AG09309 (cell line): ENCODE data around the gene IFNL2.
"Not testable (repeated sequence)": the region's sequence is repeated elsewhere in the genome, so short reads cannot be mapped to it uniquely, and the experiment has no call there.

ENCODE experiments used
- DNase-seq: peaks from one replicate; pipeline ENCODE4 v3.0.0-alpha.2; 2010; ENCODE audit warnings: low read depth
- H3K4me3 ChIP-seq: 2 replicates; pipeline ENCODE4 v1.5.1; 2011; ENCODE audit warnings: mild to moderate bottlenecking, low read depth, low read length, moderate library complexity; ENCODE audit not compliant: control insufficient read depth
- CTCF ChIP-seq: IDR thresholded peaks from 2 replicates; pipeline ENCODE4 v1.5.1; 2011; ENCODE audit warnings: mild to moderate bottlenecking, low read depth, low read length, inconsistent platforms; ENCODE audit not compliant: insufficient read depth, control insufficient read depth; ENCODE audit errors: missing control alignments

The IFNL2 gene

GRCh38 chr19:39237200-39238184 lies 30.7 kb upstream of the IFNL2 start:
- no peak for DNase-seq
- H3K4me3 ChIP-seq = no peak overlapping the region
- TF ChIP-seq CTCF = no peak

- no peak for TF ChIP-seq CTCF
- no peak for DNase-seq
- no peak overlapping the region for H3K4me3 ChIP-seq
Observed at GRCh38 chr19:39238209-39238608, 30.0 kb upstream of the IFNL2 start.

GRCh38 chr19:39238944-39239343 lies 29.3 kb upstream of the IFNL2 start:
- DNase-seq = no peak
- TF ChIP-seq CTCF = no peak
- H3K4me3 ChIP-seq = no peak overlapping the region

GRCh38 chr19:39240421-39240820 lies 27.8 kb upstream of the IFNL2 start:
- no peak for DNase-seq
- H3K4me3 ChIP-seq = no peak overlapping the region
- TF ChIP-seq CTCF = no peak

- not testable (repeated sequence) for DNase-seq
Observed at GRCh38 chr19:39243741-39244140, 24.5 kb upstream of the IFNL2 start.

GRCh38 chr19:39244410-39245100 lies 23.6 kb upstream of the IFNL2 start, which contains the start of gene IFNL3:
IFNL3 (minus strand) TSS chr19:39245006; CDS start chr19:39244967, 39 bp downstream.
- not testable (repeated sequence) for H3K4me3 ChIP-seq, DNase-seq

More at GRCh38 chr19:39243741-39244140, 24.5 kb upstream of the IFNL2 start:
- not testable (repeated sequence) for H3K4me3 ChIP-seq

- not testable (repeated sequence) for DNase-seq, H3K4me3 ChIP-seq
Observed at GRCh38 chr19:39245166-39245565, 23.0 kb upstream of the IFNL2 start.

- no peak for TF ChIP-seq CTCF
- DNase-seq = no peak
- H3K4me3 ChIP-seq = no peak overlapping the region
Observed at GRCh38 chr19:39246951-39247669, 21.1 kb upstream of the IFNL2 start.
